ENCODE data around the gene MIB1.

The MIB1 gene

DNA sequence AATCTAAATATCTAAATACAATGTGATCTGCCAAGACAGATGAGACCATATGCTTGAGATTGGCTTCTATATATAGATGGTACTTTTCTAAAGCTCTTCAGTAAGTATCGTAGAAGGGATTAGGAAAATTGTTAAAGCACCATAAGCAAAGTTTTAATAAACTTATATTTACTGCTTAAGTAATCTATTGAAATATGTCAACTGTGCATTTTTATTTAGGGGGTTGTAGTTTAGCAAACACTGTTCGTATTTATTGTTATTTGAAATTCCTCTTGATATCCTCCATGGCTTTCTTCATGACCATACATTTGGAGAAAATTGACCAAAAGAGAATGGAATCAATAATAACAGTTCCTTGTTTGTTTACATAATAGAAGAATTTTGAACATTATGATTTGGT lies 102.7 kb downstream of the MIB1 start:
- TF ChIP-seq, protein P1, sequence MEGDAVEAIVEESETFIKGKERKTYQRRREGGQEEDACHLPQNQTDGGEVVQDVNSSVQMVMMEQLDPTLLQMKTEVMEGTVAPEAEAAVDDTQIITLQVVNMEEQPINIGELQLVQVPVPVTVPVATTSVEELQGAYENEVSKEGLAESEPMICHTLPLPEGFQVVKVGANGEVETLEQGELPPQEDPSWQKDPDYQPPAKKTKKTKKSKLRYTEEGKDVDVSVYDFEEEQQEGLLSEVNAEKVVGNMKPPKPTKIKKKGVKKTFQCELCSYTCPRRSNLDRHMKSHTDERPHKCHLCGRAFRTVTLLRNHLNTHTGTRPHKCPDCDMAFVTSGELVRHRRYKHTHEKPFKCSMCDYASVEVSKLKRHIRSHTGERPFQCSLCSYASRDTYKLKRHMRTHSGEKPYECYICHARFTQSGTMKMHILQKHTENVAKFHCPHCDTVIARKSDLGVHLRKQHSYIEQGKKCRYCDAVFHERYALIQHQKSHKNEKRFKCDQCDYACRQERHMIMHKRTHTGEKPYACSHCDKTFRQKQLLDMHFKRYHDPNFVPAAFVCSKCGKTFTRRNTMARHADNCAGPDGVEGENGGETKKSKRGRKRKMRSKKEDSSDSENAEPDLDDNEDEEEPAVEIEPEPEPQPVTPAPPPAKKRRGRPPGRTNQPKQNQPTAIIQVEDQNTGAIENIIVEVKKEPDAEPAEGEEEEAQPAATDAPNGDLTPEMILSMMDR (IDR thresholded peaks at IDR 0.05; ENCODE audit: low read depth, low read length), result no peak
- H3K4me3 ChIP-seq (replicated peaks in 1 of 2; ENCODE audit: low read depth in 2 of 2, low read length in 2 of 2), result no peak overlapping the region
- no peak for DNase-seq (ENCODE audit: low read depth in 2 of 2)

DNA sequence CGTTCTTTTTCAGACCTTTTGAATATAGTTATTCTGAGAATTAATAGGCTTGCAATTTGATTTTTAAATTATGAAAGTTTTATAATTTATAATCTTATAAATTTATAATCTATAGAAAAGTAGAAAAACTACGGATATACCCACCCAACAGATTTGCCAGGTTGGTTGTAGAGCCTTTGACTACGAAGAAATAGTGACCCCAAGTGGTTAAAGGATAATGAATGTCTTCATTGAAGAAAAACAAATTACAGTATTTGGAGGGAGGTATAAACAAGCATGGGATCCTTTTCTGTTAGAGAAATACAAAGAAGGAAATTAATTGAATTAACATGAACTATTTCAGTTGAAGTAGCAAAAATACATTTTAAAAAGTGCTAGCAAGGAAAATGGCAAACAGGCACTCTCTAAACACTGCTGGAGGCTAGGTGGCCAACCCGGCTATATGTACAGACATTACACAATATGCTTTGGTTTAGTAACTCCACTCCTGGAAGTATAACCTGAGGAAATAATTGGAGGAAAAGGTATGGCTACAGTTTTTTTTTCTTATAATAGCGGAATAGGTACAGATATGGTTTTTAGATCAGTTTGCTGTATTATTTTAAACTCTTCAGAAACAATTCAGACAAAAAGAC lies 110.9 kb downstream of the MIB1 start:
- no peak overlapping the region for H3K4me3 ChIP-seq (replicated peaks in 1 of 2; ENCODE audit: low read depth in 2 of 2, low read length in 2 of 2)
- DNase-seq (ENCODE audit: low read depth in 2 of 2), result peak; percentile 50 to 58
- TF ChIP-seq, protein P1 (IDR thresholded peaks at IDR 0.05; ENCODE audit: low read depth, low read length), result peak; percentile 30

DNA sequence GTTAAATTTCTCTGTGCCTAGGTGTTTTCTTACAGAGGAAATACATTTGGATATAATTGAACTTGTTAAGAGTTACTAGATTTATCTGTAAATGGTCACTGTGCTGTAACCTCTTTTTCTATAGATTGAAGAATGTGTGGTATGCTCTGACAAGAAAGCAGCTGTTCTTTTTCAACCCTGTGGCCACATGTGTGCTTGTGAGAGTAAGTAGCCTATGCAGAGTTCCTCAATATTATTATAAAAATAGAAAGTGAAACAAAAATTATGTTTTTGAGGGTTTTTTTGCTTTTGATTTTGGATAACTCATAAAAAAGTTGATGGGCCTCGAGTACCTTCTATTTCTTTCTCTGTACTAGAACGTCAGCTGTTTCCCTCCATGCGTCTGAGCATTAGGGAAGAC lies 112.4 kb downstream of the MIB1 start:
- no peak overlapping the region for H3K4me3 ChIP-seq (replicated peaks in 1 of 2; ENCODE audit: low read depth in 2 of 2, low read length in 2 of 2)
- TF ChIP-seq, protein P1 (IDR thresholded peaks at IDR 0.05; ENCODE audit: low read depth, low read length), result no peak
- DNase-seq (ENCODE audit: low read depth in 2 of 2), result peak; percentile 25 to 52

DNA sequence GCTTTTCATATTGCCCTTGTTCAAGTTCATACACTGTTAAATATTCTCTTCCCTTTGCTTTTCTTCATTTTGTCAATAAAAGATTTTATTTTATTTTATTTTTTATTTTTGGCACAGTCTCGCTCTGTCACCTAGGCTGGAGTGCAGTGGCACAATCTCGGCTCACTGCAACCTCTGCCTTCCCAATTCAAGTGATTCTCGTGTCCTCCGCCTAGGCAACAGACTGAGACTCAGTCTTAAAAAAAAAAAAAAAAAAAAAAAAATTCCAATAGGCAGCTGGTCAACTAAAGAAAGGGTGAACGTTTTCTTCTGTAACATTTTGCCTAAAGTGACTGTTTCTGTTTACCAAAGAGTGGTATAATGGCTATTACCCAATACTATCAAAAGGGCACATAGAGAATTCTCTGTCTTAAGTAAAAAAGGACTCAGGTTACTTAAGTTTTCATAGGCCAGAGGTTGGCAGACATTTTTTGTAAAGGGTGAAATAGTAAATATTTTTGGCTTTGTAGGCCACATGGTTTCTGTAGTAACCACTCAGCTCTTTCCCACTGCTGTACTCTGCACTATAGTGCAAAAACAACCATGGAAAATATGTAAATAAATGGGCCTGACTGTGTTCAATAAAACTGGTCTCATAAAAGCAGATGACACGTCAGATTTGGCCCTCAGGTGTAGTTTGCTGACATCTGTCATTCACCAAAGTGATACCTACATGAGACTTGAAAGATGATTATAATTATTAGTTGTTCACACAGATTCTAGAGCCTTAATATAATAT lies 113.4 kb downstream of the MIB1 start:
- DNase-seq (ENCODE audit: low read depth in 2 of 2), result peak in 1 of 2 donors; percentile 39
- TF ChIP-seq, protein P1 (IDR thresholded peaks at IDR 0.05; ENCODE audit: low read depth, low read length), result no peak
- H3K4me3 ChIP-seq (replicated peaks in 1 of 2; ENCODE audit: low read depth in 2 of 2, low read length in 2 of 2), result no peak overlapping the region

DNA sequence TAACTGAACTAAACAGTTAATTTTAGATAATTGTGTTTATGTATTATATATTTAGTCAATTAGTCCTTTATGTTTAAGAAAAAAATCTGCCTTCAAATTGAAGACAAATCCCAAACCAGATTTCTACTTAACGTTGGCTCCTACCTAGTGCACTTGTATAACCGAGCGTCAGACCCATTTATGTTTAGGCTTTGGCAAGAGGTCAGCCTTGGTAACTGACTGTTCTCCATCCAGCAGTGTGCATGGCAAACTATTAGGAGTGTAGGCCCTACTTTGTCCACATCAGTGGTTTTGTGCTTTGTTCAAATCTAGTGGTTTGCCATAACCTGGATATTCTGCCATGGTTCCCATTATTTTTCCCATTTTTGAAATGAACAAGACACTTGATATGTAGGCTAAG lies 114.8 kb downstream of the MIB1 start:
- DNase-seq (ENCODE audit: low read depth in 2 of 2), result no peak
- TF ChIP-seq, protein P1 (IDR thresholded peaks at IDR 0.05; ENCODE audit: low read depth, low read length), result no peak
- H3K4me3 ChIP-seq (replicated peaks in 1 of 2; ENCODE audit: low read depth in 2 of 2, low read length in 2 of 2), result no peak overlapping the region

DNA sequence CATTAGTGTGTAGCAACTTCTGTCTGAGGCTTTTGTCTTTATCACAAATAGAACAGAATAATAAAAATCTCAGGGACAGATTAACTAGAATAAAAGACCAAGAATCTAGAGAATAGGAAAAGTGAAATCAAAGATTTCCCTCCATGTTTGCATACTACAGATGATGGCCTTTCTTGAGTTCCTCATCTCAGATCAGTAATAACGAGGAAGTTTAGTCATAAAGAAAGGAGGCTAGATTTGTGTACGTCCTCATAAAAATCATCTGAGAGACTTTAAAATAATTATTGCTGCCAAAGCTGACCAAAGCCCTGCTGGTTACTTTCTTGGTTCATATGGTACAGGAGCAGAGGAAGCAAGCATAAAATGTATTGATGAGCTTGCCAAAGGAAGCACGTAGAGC lies 117.3 kb downstream of the MIB1 start:
- no peak overlapping the region for H3K4me3 ChIP-seq (replicated peaks in 1 of 2; ENCODE audit: low read depth in 2 of 2, low read length in 2 of 2)
- DNase-seq (ENCODE audit: low read depth in 2 of 2), result no peak
- TF ChIP-seq, protein P1 (IDR thresholded peaks at IDR 0.05; ENCODE audit: low read depth, low read length), result no peak

Data from cardiac fibroblast (primary cell).